T-helper 2 cell treated with Interferon-gamma antibody and Interleukin-4, amounts not matched to agents 5 μg/mL and 100 μg/mL, for 36 hours (primary cell): ENCODE data around the gene HYAL3.
A peak's percentile ranks its signal among the peaks of the same experiment; 100 is the strongest.
"Not testable (repeated sequence)": the region's sequence is repeated elsewhere in the genome, so short reads cannot be mapped to it uniquely, and the experiment has no call there.

Experiments used
- DNase-seq: peaks from one replicate; pipeline ENCODE4 v3.0.0; 2021; ENCODE audit warnings: low spot score
- H3K27ac Mint-ChIP-seq: one replicate; pipeline ENCODE4 v1.8.0; 2021; ENCODE audit warnings: mild to moderate bottlenecking, mixed read lengths
- H3K27me3 Mint-ChIP-seq: one replicate; pipeline ENCODE4 v1.8.0; 2021; ENCODE audit warnings: low read depth, mixed read lengths
- H3K36me3 Mint-ChIP-seq: one replicate; pipeline ENCODE4 v1.8.0; 2021; ENCODE audit warnings: low read depth, mixed read lengths
- H3K4me1 Mint-ChIP-seq: one replicate; pipeline ENCODE4 v1.8.0; 2021; ENCODE audit warnings: low read depth, mixed read lengths
- H3K4me3 Mint-ChIP-seq: one replicate; pipeline ENCODE4 v1.8.0; 2022; ENCODE audit warnings: mild to moderate bottlenecking, moderate library complexity, mixed read lengths
- H3K9me3 Mint-ChIP-seq: one replicate; pipeline ENCODE4 v1.8.0; 2021; ENCODE audit warnings: mixed read lengths

Gene HYAL3

DNA sequence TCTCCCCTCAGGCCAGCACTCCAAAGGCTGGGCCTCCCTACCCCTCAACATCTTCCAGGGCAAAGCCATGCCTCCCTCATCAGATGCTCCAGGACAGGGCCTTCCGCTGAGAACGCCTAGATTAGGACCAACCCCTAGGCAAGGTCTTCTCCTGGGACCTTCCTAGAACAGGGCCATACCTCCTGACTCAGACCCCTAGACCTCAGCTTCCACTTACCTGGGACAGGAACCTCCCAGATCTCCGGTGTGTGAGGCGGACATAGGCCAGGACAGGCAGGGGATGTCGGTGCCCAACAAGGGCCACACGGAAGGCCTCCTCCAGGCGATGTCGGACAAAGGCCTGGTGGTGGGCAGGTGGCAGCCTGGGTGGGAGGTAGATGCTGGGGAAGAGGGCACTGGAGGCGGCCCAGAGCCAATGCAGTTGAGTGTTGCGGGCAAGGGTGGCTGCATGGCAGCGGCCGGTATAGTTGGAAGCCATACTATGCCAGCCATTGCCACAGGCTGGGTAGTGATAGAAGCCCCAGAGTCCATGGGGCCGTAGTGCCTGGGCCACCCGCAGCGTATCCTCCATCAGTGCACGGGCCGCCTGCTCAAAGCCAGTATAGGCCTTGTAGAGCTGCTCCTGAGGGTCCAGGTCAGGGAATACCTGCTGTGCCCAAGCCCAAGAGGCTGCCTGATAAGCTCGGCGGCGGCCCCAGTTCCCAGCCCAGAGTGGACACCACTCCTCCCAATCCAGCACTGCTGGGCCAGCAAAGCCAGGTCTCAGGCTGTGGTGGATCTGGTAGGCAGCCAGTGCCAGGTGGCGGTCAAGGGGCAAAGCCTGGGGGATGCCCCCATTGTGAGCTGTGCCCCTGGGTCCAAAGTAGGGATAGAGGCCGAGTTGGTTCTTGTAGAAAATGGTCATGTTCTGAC lies 4.5 kb downstream of the HYAL3 start:
- Mint-ChIP-seq H3K27ac (peak overlapping the region; percentile 15), H3K36me3 (peaks cover 6% of the 10 kb centered on the region), H3K9me3 (no peaks in the 10 kb centered on the region), H3K4me1 (peaks cover 25% of the 10 kb centered on the region), H3K4me3 (no peak overlapping the region), H3K27me3 (no peaks in the 10 kb centered on the region)
- no peak for DNase-seq

DNA sequence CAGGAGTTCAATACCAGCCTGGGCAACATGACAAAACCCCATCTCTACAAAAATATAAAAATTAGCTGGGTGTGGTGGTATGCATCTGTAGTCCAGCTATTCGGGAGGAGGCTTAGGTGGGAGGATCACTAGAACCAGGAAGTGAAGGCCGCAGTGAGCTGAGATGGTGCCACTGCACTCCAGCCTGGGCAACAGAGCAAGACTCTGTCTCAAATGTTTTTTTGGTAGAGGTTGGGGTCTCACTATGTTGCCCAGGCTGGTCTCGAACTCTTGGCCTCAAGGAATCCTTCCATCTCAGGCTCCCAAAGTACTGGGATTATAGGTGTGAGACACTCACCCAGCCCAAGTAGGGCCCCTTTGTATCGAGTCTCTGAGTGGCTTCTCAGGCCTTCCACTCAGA lies 5.1 kb downstream of the HYAL3 start:
- Mint-ChIP-seq H3K9me3 (no peaks in the 10 kb centered on the region), H3K27ac (peak overlapping the region; percentile 15), H3K4me3 (no peak overlapping the region), H3K4me1 (peaks cover 24% of the 10 kb centered on the region), H3K27me3 (no peaks in the 10 kb centered on the region), H3K36me3 (peaks cover 6% of the 10 kb centered on the region)
- no peak for DNase-seq

DNA sequence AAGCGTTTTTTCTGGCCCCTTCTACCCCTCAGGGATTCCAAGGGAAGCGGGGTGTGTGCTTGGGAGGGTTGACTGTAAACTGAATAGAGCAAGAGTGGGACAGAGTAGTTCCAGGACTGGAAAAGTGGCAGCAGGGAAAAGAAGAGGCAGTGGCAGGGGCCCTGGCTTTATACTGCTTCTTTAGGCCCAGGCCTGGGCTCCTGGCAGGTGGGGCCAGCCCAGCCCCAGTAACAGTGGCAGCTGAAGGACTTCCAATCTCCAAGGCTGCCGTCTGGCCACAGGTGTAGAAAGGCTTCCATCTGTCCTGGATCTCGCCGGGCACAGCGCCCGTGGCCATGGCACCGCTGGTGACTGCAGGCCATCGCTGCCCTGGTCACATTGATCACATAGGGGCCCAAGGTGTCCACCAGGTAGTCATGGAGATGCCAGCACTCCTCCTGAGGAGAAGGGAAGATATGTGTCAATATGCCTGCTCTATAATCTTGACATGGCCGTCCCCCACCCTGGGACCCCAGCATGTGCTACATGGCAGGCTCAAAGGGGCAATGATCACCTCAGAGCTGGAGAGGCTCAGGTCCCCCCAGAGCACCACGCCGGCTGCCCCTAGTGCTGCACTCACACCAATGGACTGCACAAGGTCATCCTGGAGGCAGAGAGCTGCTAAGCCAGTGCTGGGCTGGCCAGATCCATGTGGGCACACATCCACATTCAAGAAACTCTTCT lies 6.0 kb downstream of the HYAL3 start:
- Mint-ChIP-seq H3K4me3 (peak overlapping the region; percentile 89), H3K9me3 (no peaks in the 10 kb centered on the region), H3K4me1 (peaks cover 23% of the 10 kb centered on the region), H3K27me3 (no peaks in the 10 kb centered on the region), H3K36me3 (peaks cover 8% of the 10 kb centered on the region), H3K27ac (peak overlapping the region; percentile 96)
- DNase-seq, result no peak

DNA sequence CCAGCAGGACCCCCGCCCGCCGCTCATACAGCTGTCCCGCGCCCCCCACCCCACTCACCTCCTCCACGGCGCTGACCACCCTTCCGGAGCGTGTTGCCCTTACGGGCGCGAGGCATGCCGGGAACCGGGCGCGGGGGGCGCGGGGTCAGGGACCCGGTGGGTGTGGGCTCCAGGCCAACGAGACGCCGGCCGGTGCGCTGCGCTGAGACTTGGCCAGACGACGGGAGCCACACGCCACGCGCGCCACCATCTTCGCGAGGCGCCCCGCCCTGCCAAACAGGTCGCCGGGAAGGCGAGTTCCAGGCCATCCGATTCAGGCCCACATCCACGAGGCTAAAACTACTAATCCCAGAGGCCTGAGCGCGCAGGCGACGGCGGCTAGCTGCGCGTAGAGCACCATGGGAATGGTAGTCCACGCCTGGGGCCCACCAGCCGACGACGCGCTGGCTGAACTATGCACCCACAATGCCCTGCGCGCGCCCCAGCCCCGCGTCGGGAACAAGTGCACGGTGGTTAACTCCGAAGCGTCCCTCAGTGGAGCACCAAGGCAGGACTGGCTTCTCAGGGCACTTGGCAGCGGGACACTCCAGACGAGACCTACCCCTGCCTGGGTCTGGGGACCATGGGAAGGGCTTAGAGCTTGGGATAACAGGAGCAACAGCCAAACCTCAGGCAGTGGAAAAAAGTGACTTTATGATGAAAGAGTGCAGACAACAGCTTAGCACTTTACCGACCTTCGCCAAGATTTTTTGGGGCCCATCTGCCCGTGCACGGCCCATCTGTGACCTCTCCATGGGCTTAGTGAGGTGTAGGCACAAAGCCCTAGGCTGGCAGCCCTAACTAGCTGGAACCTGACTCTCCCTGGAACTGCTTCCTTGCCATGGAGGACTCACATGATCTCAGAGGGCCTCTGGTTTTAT lies 6.8 kb downstream of the HYAL3 start, which contains the start of gene IFRD2:
Gene IFRD2, minus strand, starts transcription at position 271 of the 920 bp plus-strand sequence. Its CDS starts 155 bp downstream, at position 116.
- no peaks in the 10 kb centered on the region for H3K27me3 Mint-ChIP-seq
- peaks cover 8% of the 10 kb centered on the region for H3K36me3 Mint-ChIP-seq
- H3K9me3 Mint-ChIP-seq, result no peaks in the 10 kb centered on the region
- H3K4me3 Mint-ChIP-seq, result peak within 1 kb of the TSS; percentile 89
- peak; percentile 97 for DNase-seq
- peaks cover 17% of the 10 kb centered on the region for H3K4me1 Mint-ChIP-seq
- H3K27ac Mint-ChIP-seq, result peak within 1 kb of the TSS; percentile 96

DNA sequence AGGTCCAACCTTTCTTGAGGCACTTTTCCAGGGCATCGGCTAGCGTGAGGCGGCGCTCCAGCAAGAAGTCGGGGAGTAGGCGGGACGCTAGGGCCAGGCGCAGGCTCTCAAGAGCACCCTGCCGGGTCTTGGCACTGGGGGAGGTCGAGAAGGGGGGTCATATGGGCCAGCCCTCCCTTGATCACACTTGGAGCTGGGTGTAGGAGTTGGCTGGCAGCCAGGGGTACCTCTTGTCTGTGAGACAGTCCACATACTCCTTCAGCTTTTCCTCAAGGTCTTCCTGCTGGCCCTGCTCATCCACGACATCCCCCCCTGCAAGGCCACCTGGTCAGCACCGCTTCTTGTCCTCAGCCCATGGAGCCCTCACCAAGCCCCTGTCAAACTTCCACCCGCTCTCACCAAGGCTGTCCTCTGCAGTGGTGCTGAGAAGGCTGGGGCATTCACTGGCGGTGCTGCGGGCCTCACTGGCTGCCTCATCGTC lies 9.0 kb downstream of the HYAL3 start:
- no peaks in the 10 kb centered on the region for H3K27me3 Mint-ChIP-seq
- no peak for DNase-seq
- H3K4me3 Mint-ChIP-seq, result peak overlapping the region; percentile 43
- H3K9me3 Mint-ChIP-seq, result no peaks in the 10 kb centered on the region
- H3K27ac Mint-ChIP-seq, result no peak overlapping the region
- H3K36me3 Mint-ChIP-seq, result peaks cover 6% of the 10 kb centered on the region
- peaks cover 13% of the 10 kb centered on the region for H3K4me1 Mint-ChIP-seq

DNA sequence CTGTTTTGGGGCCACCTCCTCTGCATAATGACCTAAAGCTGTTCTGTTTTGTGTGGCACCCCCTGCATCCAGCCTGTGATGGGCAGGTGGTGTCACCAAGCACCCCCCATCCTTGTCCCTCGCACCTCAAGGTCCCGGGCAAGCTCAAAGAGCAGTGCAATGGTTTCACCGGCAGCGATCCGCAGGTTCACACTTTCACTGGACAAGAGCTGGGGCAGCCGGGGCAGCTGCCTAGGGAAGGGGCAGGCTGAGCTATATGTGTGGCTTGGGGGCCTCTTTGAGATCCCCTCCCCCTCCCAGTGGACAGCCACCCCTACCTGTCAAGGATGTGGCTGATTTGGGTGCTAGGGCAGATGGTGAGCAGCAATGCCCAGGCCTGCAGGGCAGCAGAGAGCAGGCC lies 10.1 kb downstream of the HYAL3 start:
- H3K4me3 Mint-ChIP-seq, result no peak overlapping the region
- H3K9me3 Mint-ChIP-seq, result no peaks in the 10 kb centered on the region

DNA sequence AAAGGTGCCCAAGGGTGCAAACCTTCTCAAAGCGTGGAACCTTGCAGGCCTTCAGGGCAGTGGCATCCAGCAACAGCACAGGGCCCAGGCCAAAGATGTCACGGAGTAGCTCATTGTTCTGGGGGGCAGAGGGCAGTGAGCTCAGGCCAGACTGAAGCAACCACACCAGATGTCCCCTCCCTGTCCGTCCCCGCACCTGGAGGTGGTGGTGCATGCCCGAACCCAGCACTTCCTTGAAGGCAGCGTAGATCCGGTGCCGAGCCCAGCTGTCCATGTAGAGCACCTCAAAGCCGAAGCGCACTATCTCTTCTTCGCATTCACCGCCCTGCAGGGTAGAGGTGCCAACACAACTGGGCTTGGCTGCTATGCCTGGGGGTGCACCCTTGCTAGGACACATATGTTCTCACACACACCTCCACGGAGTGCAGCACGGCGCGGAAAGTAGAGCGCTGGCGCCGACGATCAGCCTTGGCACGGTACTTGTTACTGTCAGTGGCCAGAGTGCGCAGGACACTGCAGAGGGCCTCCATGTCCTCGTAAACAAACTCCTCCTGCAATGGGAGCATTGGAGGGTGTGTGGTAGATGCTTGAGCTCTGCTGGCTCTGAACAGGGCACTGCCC lies 10.7 kb downstream of the HYAL3 start:
- Mint-ChIP-seq H3K36me3 (peaks cover 6% of the 10 kb centered on the region), H3K27ac (no peak overlapping the region), H3K4me1 (peaks cover 13% of the 10 kb centered on the region), H3K4me3 (no peak overlapping the region), H3K27me3 (no peaks in the 10 kb centered on the region), H3K9me3 (no peaks in the 10 kb centered on the region)
- DNase-seq, result no peak

More for the DNA sequence above, 10.1 kb downstream of the HYAL3 start:
- no peak for DNase-seq
- Mint-ChIP-seq H3K27ac (no peak overlapping the region), H3K36me3 (peaks cover 6% of the 10 kb centered on the region), H3K27me3 (no peaks in the 10 kb centered on the region), H3K4me1 (peaks cover 13% of the 10 kb centered on the region)

DNA sequence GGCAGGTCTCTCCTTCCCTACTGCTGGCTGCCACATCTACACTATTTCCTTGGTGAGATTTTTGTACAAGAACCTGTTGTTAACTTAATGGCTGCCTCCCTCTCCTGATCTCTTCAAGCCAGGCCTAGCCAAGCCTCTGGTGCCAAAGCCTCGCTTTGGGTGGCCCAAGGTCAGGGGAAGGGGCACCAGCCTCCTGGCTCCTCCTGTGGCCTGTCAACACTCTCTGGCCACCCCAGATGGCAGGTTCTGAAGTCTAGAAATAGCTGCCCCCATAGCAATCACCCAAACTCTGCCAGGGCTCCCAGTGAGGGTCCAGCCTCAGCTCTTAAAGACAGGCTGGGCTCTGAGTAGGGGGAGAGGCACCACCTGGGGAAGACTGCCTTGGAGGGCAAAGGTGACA lies 11.9 kb downstream of the HYAL3 start:
- no peak for DNase-seq
- H3K27ac Mint-ChIP-seq, result no peak overlapping the region
- H3K9me3 Mint-ChIP-seq, result no peaks in the 10 kb centered on the region
- H3K4me3 Mint-ChIP-seq, result no peak overlapping the region
- H3K4me1 Mint-ChIP-seq, result peaks cover 6% of the 10 kb centered on the region
- H3K27me3 Mint-ChIP-seq, result no peaks in the 10 kb centered on the region
- peaks cover 6% of the 10 kb centered on the region for H3K36me3 Mint-ChIP-seq

DNA sequence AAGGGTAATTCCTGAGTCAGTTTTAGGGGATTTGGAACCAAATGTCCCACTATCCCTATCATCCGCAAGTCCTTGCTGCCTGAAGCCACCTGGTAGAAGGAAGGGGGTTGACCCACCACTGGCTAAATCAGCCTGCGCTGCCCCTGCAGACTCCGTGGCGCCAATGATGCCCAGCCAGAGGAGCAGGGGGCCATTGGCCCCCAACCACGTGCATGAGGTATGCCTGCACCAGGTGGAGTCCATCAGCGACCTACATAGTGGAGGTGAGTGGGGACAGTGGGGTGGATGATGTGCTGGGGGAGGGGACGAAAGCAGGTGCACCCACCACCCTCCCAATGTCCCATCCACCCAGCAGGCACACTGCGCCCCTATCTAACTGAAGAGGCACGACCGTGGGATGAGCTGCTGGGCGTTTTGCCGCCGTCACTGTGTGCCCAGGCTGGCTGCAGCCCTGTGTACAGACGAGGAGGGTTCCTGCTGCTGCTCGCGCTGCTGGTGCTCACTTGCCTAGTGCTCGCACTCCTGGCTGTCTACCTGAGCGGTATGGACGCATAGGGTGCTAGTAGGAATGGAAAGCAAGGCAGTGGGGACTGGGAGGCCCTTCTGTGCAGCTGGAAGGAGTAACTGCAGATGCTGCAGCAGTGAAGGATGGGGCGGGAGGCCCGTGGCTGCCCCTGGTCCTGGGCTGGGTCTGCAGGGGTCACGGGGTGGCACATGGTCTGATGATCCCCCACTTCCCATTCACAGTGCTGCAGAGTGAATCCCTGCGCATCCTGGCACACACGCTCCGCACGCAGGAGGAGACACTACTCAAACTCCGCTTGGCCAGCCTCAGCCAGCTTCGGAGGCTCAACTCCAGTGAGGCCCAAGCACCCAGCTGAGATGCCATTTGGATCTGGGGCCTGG lies 12.6 kb downstream of the HYAL3 start:
- H3K4me1 Mint-ChIP-seq, result peaks cover 6% of the 10 kb centered on the region
- no peak for DNase-seq
- H3K4me3 Mint-ChIP-seq, result no peak overlapping the region
- H3K27me3 Mint-ChIP-seq, result no peaks in the 10 kb centered on the region
- no peak overlapping the region for H3K27ac Mint-ChIP-seq
- no peaks in the 10 kb centered on the region for H3K9me3 Mint-ChIP-seq
- H3K36me3 Mint-ChIP-seq, result peaks cover 6% of the 10 kb centered on the region

DNA sequence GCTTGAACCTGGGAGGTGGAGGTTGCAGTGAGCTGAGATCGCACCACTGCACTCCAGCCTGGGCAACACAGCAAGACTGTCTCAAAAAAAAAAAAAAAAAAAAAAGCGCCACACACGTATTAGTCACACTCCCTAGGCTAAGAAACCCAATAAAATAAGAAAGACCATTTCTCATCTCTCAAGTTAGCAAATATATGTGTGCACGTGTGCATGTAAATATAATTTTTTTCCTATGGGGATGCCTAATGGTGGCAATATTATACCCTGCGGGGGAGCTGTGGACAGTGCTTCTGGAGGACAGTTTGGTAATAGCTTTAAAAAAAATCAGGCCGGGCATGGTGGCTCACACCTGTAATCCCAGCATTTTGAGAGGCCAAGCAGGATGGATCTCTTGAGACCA lies 15.1 kb downstream of the HYAL3 start:
- not testable (repeated sequence) for H3K27ac Mint-ChIP-seq, H3K9me3 Mint-ChIP-seq, H3K36me3 Mint-ChIP-seq

DNA sequence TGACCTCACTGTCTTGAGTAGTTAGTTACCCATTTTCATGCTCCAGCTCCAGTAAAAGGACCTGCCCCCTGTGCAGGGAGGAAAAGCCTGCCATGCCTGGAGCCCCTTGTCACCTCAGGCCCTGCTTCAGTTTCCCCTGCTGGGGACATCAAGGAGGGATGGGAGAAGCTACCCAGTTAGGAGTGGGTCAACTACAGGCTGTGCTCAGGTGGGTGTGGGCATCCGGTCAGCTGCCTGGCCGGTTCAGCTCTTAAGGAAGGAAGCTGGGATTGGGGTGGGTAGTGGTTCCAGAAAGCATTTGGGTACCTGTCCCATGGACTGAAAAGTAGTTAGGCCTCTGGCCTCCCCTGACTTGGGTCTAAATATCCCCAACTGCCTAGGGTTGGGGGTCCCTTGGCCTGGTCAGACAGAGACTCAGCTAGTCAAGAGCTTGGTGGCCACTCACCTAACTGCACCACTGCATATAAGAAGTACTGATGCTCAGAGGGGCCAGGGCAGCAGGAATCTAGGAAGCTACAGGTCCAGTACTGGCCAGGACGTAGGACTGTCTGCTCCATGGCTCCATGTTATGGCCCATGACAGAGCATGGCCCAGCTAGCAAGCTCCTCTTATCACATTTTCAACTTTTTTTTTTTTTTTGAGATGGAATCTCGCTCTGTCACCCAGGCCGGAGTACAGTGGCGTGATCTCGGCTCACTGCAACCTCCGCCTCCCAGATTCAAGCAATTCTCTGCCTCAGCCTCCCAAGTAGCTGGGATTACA lies 19.8 kb downstream of the HYAL3 start:
- Mint-ChIP-seq H3K9me3 (no peaks in the 10 kb centered on the region), H3K27ac (no peak overlapping the region), H3K36me3 (no peaks in the 10 kb centered on the region), H3K4me1 (peaks cover 6% of the 10 kb centered on the region), H3K27me3 (peaks cover 34% of the 10 kb centered on the region), H3K4me3 (no peak overlapping the region)
- DNase-seq, result no peak

More for the DNA sequence above, 15.1 kb downstream of the HYAL3 start:
- DNase-seq, H3K4me1 Mint-ChIP-seq, H3K27me3 Mint-ChIP-seq, H3K4me3 Mint-ChIP-seq: not testable (repeated sequence)

DNA sequence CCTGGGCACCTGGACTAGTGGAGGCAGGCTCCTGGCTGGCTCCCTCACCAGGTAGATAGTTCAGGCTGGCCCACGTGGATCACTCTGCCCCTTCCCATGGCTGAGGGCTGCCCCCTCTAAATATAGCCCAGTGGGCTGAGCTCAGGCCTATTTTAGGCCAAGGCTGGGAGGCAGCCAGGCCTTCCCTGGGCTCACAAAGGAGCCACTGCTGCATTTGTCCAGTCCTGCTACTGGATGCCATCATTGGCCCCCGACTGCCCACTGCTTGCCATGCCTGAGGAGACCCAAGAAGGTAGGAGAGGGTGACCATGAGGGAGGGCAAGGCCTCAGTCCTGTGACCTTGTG lies 20.4 kb downstream of the HYAL3 start, which contains the start of gene LSMEM2:
Gene LSMEM2, plus strand, starts transcription at position 208 of the 345 bp plus-strand sequence. Its CDS starts 27 bp downstream, at position 235.
- H3K4me1 Mint-ChIP-seq, result peaks cover 12% of the 10 kb centered on the region
- no peak within 1 kb of the TSS for H3K4me3 Mint-ChIP-seq
- no peak within 1 kb of the TSS for H3K27ac Mint-ChIP-seq
- H3K9me3 Mint-ChIP-seq, result no peaks in the 10 kb centered on the region
- DNase-seq, result no peak
- peaks cover 39% of the 10 kb centered on the region for H3K27me3 Mint-ChIP-seq
- no peaks in the 10 kb centered on the region for H3K36me3 Mint-ChIP-seq
